MM.1S (cell line): ENCODE measurements around the gene TMEM208.

ENCODE experiments used
- DNase-seq: peaks from one replicate; pipeline ENCODE4 v3.0.0-alpha.2; 2015
- H2AFZ ChIP-seq: fragments of 300-600 bp; sonication (generic); 2 replicates; pipeline ENCODE4 v1.6.0; 2016; ENCODE audit warnings: antibody characterized with exemption, low read length
- H3F3A ChIP-seq: fragments of 300-600 bp; sonication (generic); 2 replicates; pipeline ENCODE4 v1.6.1; 2016; ENCODE audit warnings: mild to moderate bottlenecking, antibody characterized with exemption, low read length, moderate library complexity, mixed read lengths; ENCODE audit not compliant: insufficient read depth
- H3K27ac ChIP-seq: fragments of 300-600 bp; sonication (generic); 2 replicates; pipeline ENCODE4 v1.5.1; 2016; ENCODE audit warnings: mild to moderate bottlenecking, low read length
- H3K27me3 ChIP-seq: fragments of 300-600 bp; sonication (generic); replicated peaks from 2 replicates; pipeline ENCODE4 v1.6.0; 2016; ENCODE audit warnings: low read length; ENCODE audit not compliant: insufficient read depth
- H3K36me3 ChIP-seq: fragments of 300-600 bp; sonication (generic); replicated peaks from 2 replicates; pipeline ENCODE4 v1.6.1; 2016; ENCODE audit warnings: mild to moderate bottlenecking, low read length, mixed read lengths; ENCODE audit not compliant: insufficient read depth
- H3K4me1 ChIP-seq: fragments of 300-600 bp; sonication (generic); 2 replicates; pipeline ENCODE4 v1.6.1; 2016; ENCODE audit warnings: low read length, mixed read lengths
- H3K4me2 ChIP-seq: fragments of 300-600 bp; sonication (generic); 2 replicates; pipeline ENCODE4 v1.6.0; 2016; ENCODE audit warnings: low read depth, low read length
- H3K4me3 ChIP-seq: fragments of 300-600 bp; sonication (generic); 2 replicates; pipeline ENCODE4 v1.5.1; 2016; ENCODE audit warnings: low read length, mixed read lengths
- H3K79me2 ChIP-seq: fragments of 300-600 bp; sonication (generic); 2 replicates; pipeline ENCODE4 v1.6.1; 2016; ENCODE audit warnings: mixed run types, low read length, mixed read lengths
- H3K9ac ChIP-seq: fragments of 300-600 bp; sonication (generic); 2 replicates; pipeline ENCODE4 v1.6.1; 2016; ENCODE audit warnings: low read length, mixed read lengths
- H3K9me2 ChIP-seq: fragments of 300-600 bp; sonication (generic); replicated peaks from 2 replicates; pipeline ENCODE4 v1.6.1; 2016; ENCODE audit warnings: mild to moderate bottlenecking, low read length, mixed read lengths; ENCODE audit not compliant: insufficient read depth
- H3K9me3 ChIP-seq: fragments of 300-600 bp; sonication (generic); replicated peaks from 2 replicates; pipeline ENCODE4 v1.6.1; 2016; ENCODE audit warnings: mild to moderate bottlenecking, low read length, mixed read lengths; ENCODE audit not compliant: insufficient read depth
- H4K20me1 ChIP-seq: fragments of 300-600 bp; sonication (generic); 2 replicates; pipeline ENCODE4 v1.6.1; 2016; ENCODE audit warnings: mild to moderate bottlenecking, low read length, moderate library complexity, mixed read lengths; ENCODE audit not compliant: insufficient read depth
- EZH2 ChIP-seq: fragments of 300-600 bp; sonication (generic); optimal IDR thresholded peaks from 2 replicates; pipeline ENCODE3; 2017; ENCODE audit warnings: low read depth, mild to moderate bottlenecking, antibody characterized with exemption, low read length, mixed read lengths
- EZH2phosphoT487 ChIP-seq: fragments of 300-600 bp; sonication (generic); IDR thresholded peaks from 2 replicates; pipeline ENCODE4 v1.6.1; 2018; ENCODE audit warnings: antibody characterized with exemption, low read length
- TF ChIP-seq, protein P1 (sequence below): fragments of 300-600 bp; sonication (generic); IDR thresholded peaks from 2 replicates; pipeline ENCODE4 v1.5.1; 2016; ENCODE audit warnings: antibody characterized with exemption, low read length, mixed read lengths

Gene TMEM208

DNA sequence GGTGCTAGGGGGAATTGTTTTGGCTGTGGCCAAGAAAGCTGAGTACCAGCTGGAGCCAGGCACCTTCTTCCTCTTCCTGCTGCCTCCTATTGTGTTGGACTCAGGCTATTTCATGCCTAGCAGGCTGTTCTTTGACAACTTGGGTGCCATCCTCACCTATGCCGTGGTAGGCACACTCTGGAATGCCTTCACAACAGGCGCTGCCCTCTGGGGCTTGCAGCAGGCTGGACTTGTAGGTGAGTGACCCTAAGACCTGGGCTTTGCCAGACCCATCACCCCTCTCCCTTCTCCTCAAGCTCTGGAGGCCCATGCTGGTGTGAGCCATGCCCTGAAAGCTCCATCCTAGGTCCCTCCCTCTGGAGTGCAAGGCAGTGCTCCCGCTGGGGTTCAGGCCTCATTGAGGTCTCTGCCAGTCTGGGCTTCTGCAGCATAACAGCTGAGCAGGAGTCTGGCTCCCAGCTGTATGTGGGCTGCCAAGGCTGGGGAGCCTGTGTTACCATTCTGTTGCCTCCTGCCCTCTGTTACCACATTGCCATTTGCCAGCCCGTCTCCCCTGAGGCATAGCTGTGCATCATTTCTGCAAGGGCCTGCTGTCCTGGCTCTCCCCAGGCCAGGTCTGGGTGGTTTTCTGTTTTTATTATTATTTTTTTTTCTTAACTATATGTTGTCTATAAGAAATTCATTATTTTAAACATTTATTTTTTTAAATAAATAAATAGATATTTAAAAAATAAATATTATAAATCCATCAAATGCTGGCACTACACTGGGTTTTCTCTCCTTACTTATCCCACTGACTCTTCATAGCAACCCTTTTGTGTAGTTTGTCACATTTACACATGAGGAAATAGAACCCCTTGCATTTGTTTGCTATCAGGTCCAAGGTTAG, 25.9 kb downstream of the TMEM208 start:
- no peak for DNase-seq
- no peaks in the 10 kb centered on the region for H3K9me2 ChIP-seq
- peaks cover 4% of the 10 kb centered on the region; the same call in 1 of the 2 replicates for H3F3A ChIP-seq
- H3K4me3 ChIP-seq: no peak overlapping the region
- no peak overlapping the region for H2AFZ ChIP-seq
- no peaks in the 10 kb centered on the region for H3K79me2 ChIP-seq
- no peak overlapping the region for H3K9ac ChIP-seq
- no peaks in the 10 kb centered on the region for H4K20me1 ChIP-seq
- no peaks in the 10 kb centered on the region for H3K36me3 ChIP-seq
- no peaks in the 10 kb centered on the region for H3K9me3 ChIP-seq
- H3K4me2 ChIP-seq: no peak overlapping the region
- H3K27me3 ChIP-seq: peaks cover 18% of the 10 kb centered on the region
- peaks cover 11% of the 10 kb centered on the region for H3K4me1 ChIP-seq
- no peak for TF ChIP-seq EZH2phosphoT487
- TF ChIP-seq, protein P1, sequence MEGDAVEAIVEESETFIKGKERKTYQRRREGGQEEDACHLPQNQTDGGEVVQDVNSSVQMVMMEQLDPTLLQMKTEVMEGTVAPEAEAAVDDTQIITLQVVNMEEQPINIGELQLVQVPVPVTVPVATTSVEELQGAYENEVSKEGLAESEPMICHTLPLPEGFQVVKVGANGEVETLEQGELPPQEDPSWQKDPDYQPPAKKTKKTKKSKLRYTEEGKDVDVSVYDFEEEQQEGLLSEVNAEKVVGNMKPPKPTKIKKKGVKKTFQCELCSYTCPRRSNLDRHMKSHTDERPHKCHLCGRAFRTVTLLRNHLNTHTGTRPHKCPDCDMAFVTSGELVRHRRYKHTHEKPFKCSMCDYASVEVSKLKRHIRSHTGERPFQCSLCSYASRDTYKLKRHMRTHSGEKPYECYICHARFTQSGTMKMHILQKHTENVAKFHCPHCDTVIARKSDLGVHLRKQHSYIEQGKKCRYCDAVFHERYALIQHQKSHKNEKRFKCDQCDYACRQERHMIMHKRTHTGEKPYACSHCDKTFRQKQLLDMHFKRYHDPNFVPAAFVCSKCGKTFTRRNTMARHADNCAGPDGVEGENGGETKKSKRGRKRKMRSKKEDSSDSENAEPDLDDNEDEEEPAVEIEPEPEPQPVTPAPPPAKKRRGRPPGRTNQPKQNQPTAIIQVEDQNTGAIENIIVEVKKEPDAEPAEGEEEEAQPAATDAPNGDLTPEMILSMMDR: no peak
- no peak for TF ChIP-seq EZH2
- no peak overlapping the region for H3K27ac ChIP-seq

DNA sequence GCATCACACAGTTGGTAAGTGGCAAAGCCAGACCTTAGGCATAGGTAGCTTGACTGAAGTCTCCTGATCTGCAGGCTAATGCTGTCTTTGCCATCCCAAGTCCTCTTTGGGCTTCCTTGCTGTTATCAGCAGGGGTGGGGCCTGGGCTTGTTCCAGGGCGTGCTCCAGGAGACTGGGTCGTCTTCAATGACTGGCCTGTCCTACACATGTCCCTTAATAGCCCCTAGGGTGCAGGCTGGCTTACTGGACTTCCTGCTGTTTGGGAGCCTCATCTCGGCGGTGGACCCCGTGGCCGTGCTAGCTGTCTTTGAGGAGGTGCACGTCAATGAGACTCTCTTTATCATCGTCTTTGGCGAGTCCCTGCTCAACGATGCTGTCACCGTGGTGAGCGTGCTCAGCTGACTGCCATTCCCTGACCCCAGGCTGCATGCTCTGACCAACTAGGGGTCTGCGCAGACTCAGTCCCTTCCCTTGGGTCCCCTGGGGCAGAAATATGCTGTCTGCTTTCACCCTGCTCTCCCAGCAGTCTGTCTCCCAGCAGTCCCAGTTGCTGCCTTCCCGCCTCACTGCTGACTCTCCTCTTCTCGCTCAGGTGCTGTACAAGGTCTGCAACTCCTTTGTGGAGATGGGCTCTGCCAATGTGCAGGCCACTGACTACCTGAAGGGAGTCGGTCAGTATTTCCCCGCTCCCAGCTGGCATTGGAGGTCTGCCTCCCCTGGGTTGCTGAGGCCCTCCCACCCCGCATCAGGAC, 28.0 kb downstream of the TMEM208 start:
- no peaks in the 10 kb centered on the region for H3K36me3 ChIP-seq
- H4K20me1 ChIP-seq: no peaks in the 10 kb centered on the region
- no peak for DNase-seq
- H3K4me1 ChIP-seq: no peaks in the 10 kb centered on the region
- no peak overlapping the region for H3K27ac ChIP-seq
- H3K4me2 ChIP-seq: no peak overlapping the region
- peaks cover 8% of the 10 kb centered on the region for H3K27me3 ChIP-seq
- H3K9me3 ChIP-seq: no peaks in the 10 kb centered on the region
- H3K9me2 ChIP-seq: no peaks in the 10 kb centered on the region
- no peak overlapping the region for H2AFZ ChIP-seq
- no peaks in the 10 kb centered on the region for H3K79me2 ChIP-seq
- no peak overlapping the region for H3K9ac ChIP-seq
- TF ChIP-seq, protein P1: no peak
- TF ChIP-seq EZH2 (no peak), EZH2phosphoT487 (no peak)
- H3K4me3 ChIP-seq: no peak overlapping the region
- H3F3A ChIP-seq: no peaks in the 10 kb centered on the region

GRCh38 chr16:67255553-67256221, 28.8 kb downstream of the TMEM208 start:
- H3K4me2 ChIP-seq: no peak overlapping the region
- H3K4me1 ChIP-seq: no peaks in the 10 kb centered on the region
- H3K4me3 ChIP-seq: no peak overlapping the region
- H3K9me2 ChIP-seq: no peaks in the 10 kb centered on the region
- no peaks in the 10 kb centered on the region for H3K79me2 ChIP-seq
- H3K9me3 ChIP-seq: no peaks in the 10 kb centered on the region
- H4K20me1 ChIP-seq: no peaks in the 10 kb centered on the region
- no peaks in the 10 kb centered on the region for H3F3A ChIP-seq
- DNase-seq: no peak
- no peaks in the 10 kb centered on the region for H3K36me3 ChIP-seq
- no peak overlapping the region for H3K9ac ChIP-seq
- no peak for TF ChIP-seq EZH2phosphoT487
- TF ChIP-seq EZH2: no peak
- H2AFZ ChIP-seq: no peak overlapping the region
- H3K27me3 ChIP-seq: 0 out of 2 replicates have a peak, but pooled peaks cover under 1% of the 10 kb centered on the region
- H3K27ac ChIP-seq: no peak overlapping the region
